ENCODE data around the gene NECTIN2.
"Not testable (repeated sequence)": the region's sequence is repeated elsewhere in the genome, so short reads cannot be mapped to it uniquely, and the experiment has no call there.

Gene NECTIN2

DNA sequence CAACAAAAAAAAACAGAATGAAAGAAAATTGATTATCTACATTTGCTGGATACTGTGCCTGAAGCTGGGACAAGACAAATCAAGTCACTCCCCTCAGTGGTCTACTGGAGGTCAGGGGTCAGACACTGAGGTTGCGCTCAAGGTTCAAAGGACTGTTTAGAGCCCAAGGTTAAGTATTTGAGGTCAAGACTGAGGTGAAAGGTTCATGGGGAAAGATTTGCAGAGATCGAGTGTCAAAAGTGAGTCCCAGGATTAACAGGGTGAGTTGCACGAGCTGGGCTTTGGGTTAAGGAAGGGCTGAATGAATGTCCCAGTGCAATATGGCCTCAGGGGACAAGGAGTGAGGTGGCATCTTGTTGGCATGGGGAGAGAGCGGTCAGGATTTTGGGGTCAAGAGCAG lies 41.6 kb downstream of the NECTIN2 start:
- Histone ChIP-seq H2BK15ac (ENCODE audit: low read depth, poor library complexity, severe bottlenecking) (no peak overlapping the region), H3K23ac (ENCODE audit: low read length in 2 of 2) (no peak overlapping the region), H3K14ac (ENCODE audit: low read length in 2 of 2) (no peak overlapping the region), H3K79me1 (replicated peaks; ENCODE audit: low read length, poor library complexity, severe bottlenecking) (peaks cover 8% of the 10 kb centered on the region), H4K91ac (ENCODE audit: low read length) (no peak overlapping the region), H3K27ac (ENCODE audit: low read length, poor library complexity, severe bottlenecking) (no peak overlapping the region), H2BK12ac (ENCODE audit: low read length in 2 of 2) (no peak overlapping the region), H3K4me3 (ENCODE audit: insufficient read depth in 1 of 2, low read depth in 1 of 2, low read length in 2 of 2) (no peak overlapping the region), H3K4me1 (ENCODE audit: control insufficient read depth, insufficient read depth, low read depth, low read length) (peaks cover 19% of the 10 kb centered on the region), H3K36me3 (ENCODE audit: control insufficient read depth in 1 of 2, insufficient read depth in 2 of 2, low read depth in 1 of 2, low read length in 2 of 2) (peaks cover 43 to 48% of the 10 kb centered on the region in 2 experiments), H3K9ac (ENCODE audit: low read length) (no peak overlapping the region), H2AK5ac (ENCODE audit: low read length, severe bottlenecking) (no peak overlapping the region), H3K27me3 (ENCODE audit: control insufficient read depth in 1 of 2, insufficient read depth in 1 of 2, low read length in 2 of 2) (no peaks in the 10 kb centered on the region), H3K4me2 (ENCODE audit: low read length, poor library complexity, severe bottlenecking) (no peak overlapping the region), H2BK5ac (ENCODE audit: low read depth, low read length, poor library complexity, severe bottlenecking) (no peak overlapping the region), H2BK120ac (ENCODE audit: low read depth, low read length) (no peak overlapping the region), H3K9me3 (ENCODE audit: control insufficient read depth, low read length) (no peaks in the 10 kb centered on the region), H3K18ac (ENCODE audit: low read depth in 1 of 2, low read length in 2 of 2) (no peak overlapping the region), H4K8ac (ENCODE audit: low read length) (no peak overlapping the region), H3K4ac (ENCODE audit: low read depth in 1 of 2, low read length in 2 of 2) (no peak overlapping the region), H2AFZ (ENCODE audit: low read depth, low read length) (no peak overlapping the region)
- 94% methylated on average over 3 of the region's 4 CpGs for WGBS
- DNase-seq = no peak

- peaks cover 19% of the 10 kb centered on the region for H3K4me1 ChIP-seq (ENCODE audit: control insufficient read depth, insufficient read depth, low read depth, low read length)
- H2BK120ac ChIP-seq (ENCODE audit: low read depth, low read length); H3K18ac ChIP-seq (ENCODE audit: low read depth in 1 of 2, low read length in 2 of 2); H3K23ac ChIP-seq (ENCODE audit: low read length in 2 of 2); H3K4ac ChIP-seq (ENCODE audit: low read depth in 1 of 2, low read length in 2 of 2); H3K14ac ChIP-seq (ENCODE audit: low read length in 2 of 2); H4K8ac ChIP-seq (ENCODE audit: low read length); H4K91ac ChIP-seq (ENCODE audit: low read length); H2BK12ac ChIP-seq (ENCODE audit: low read length in 2 of 2); H3K27ac ChIP-seq (ENCODE audit: low read length, poor library complexity, severe bottlenecking); H3K9ac ChIP-seq (ENCODE audit: low read length); DNase-seq; H3K4me2 ChIP-seq (ENCODE audit: low read length, poor library complexity, severe bottlenecking); H2AK5ac ChIP-seq (ENCODE audit: low read length, severe bottlenecking); H2BK15ac ChIP-seq (ENCODE audit: low read depth, poor library complexity, severe bottlenecking); H3K4me3 ChIP-seq (ENCODE audit: insufficient read depth in 1 of 2, low read depth in 1 of 2, low read length in 2 of 2); H2AFZ ChIP-seq (ENCODE audit: low read depth, low read length); H3K9me3 ChIP-seq (ENCODE audit: control insufficient read depth, low read length); H3K27me3 ChIP-seq (ENCODE audit: control insufficient read depth in 1 of 2, insufficient read depth in 1 of 2, low read length in 2 of 2); H2BK5ac ChIP-seq (ENCODE audit: low read depth, low read length, poor library complexity, severe bottlenecking): not testable (repeated sequence)
- peaks cover 49 to 52% of the 10 kb centered on the region in 2 experiments for H3K36me3 ChIP-seq (ENCODE audit: control insufficient read depth in 1 of 2, insufficient read depth in 2 of 2, low read depth in 1 of 2, low read length in 2 of 2)
- WGBS = over 99% methylated on average over 4 of the region's 5 CpGs
- H3K79me1 ChIP-seq (replicated peaks; ENCODE audit: low read length, poor library complexity, severe bottlenecking) = peaks cover 12% of the 10 kb centered on the region
Observed at GRCh38 chr19:44888335-44888734, 42.2 kb downstream of the NECTIN2 start.

DNA sequence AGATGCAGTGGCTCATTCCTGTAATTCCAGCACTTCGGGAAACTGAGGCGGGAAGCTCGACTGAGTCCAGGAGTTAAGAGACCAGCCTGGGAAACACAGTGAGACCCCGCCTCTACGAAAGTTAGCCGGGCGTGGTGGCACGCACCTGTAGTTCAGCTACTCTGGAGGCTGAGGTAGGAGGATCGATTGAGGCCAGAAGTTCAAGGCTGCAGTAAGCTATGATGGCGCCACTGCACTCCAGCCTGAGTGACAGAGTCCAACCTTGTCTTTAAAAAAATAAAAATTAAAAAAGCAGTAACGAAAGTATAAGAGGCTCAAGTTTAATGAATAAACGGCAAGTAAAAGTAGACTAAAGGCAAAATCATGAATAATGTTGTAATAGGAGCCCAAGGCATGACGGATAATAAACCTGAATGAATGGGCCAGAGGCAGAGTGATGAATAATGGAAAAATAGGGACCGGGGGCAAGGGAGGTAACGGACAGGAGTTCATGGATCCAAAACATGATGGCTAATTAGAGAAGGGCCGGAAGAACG lies 43.8 kb downstream of the NECTIN2 start:
- H3K4me3 ChIP-seq (ENCODE audit: insufficient read depth in 1 of 2, low read depth in 1 of 2, low read length in 2 of 2) = peak overlapping the region in 1 of 2 experiments; percentile 79
- peak overlapping the region; percentile 86 for H3K4me2 ChIP-seq (ENCODE audit: low read length, poor library complexity, severe bottlenecking)
- no peak overlapping the region for H3K14ac ChIP-seq (ENCODE audit: low read length in 2 of 2)
- H3K9me3 ChIP-seq (ENCODE audit: control insufficient read depth, low read length) = no peaks in the 10 kb centered on the region
- H2BK15ac ChIP-seq (ENCODE audit: low read depth, poor library complexity, severe bottlenecking) = no peak overlapping the region
- no peak overlapping the region for H2AK5ac ChIP-seq (ENCODE audit: low read length, severe bottlenecking)
- H3K18ac ChIP-seq (ENCODE audit: low read depth in 1 of 2, low read length in 2 of 2) = no peak overlapping the region
- peaks cover 53 to 64% of the 10 kb centered on the region in 2 experiments for H3K36me3 ChIP-seq (ENCODE audit: control insufficient read depth in 1 of 2, insufficient read depth in 2 of 2, low read depth in 1 of 2, low read length in 2 of 2)
- peak overlapping the region in 1 of 2 experiments; percentile 21 for H3K4ac ChIP-seq (ENCODE audit: low read depth in 1 of 2, low read length in 2 of 2)
- H3K23ac ChIP-seq (ENCODE audit: low read length in 2 of 2) = no peak overlapping the region
- H3K79me1 ChIP-seq (replicated peaks; ENCODE audit: low read length, poor library complexity, severe bottlenecking) = peaks cover 23% of the 10 kb centered on the region
- peak overlapping the region; percentile 93 for H3K27ac ChIP-seq (ENCODE audit: low read length, poor library complexity, severe bottlenecking)
- peaks cover 16% of the 10 kb centered on the region for H3K4me1 ChIP-seq (ENCODE audit: control insufficient read depth, insufficient read depth, low read depth, low read length)
- H2BK5ac ChIP-seq (ENCODE audit: low read depth, low read length, poor library complexity, severe bottlenecking) = no peak overlapping the region
- peak overlapping the region; percentile 93 for H3K9ac ChIP-seq (ENCODE audit: low read length)
- no peak overlapping the region for H2BK12ac ChIP-seq (ENCODE audit: low read length in 2 of 2)
- H2AFZ ChIP-seq (ENCODE audit: low read depth, low read length) = no peak overlapping the region
- no peak for DNase-seq
- no peak overlapping the region for H2BK120ac ChIP-seq (ENCODE audit: low read depth, low read length)
- H3K27me3 ChIP-seq (ENCODE audit: control insufficient read depth in 1 of 2, insufficient read depth in 1 of 2, low read length in 2 of 2) = no peaks in the 10 kb centered on the region
- H4K91ac ChIP-seq (ENCODE audit: low read length) = no peak overlapping the region
- H4K8ac ChIP-seq (ENCODE audit: low read length) = no peak overlapping the region
- 71% methylated on average over 17 of the region's 17 CpGs for WGBS

DNA sequence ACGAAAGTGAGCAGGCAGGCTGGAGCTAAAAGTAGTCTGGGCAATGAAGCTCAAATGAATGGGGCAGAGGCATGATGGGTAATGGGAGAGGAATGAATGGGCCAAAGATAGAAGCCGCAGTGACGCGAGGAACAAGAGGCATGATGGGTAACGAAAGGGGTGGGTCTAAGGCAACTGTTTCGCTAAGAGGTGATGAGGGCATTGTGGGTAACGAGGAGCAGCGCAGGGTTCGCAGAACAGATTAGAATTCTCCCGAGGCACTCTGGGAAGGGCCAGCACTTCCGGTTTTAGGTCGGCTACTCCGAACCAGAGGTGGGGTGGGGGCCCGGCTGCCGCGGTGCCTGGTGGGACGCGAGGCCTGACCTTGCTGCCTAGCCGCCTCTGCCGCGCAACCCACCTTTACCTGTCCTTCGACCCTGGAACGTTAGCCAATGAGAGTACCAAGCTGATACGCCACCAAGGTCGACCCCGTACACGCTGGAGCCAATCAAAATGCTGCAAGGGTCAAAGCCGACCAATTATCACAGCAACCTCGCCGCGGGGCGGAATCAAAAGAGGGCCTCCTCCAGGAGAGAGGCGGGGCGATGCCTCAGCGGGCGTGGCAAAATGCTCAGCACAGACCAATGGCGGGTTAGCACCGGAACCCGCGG lies 44.4 kb downstream of the NECTIN2 start:
- Histone ChIP-seq H3K4me3 (ENCODE audit: insufficient read depth in 1 of 2, low read depth in 1 of 2, low read length in 2 of 2) (peak overlapping the region; percentile 54 to 79), H2BK15ac (ENCODE audit: low read depth, poor library complexity, severe bottlenecking) (no peak overlapping the region), H3K27ac (ENCODE audit: low read length, poor library complexity, severe bottlenecking) (peak overlapping the region; percentile 93), H2BK120ac (ENCODE audit: low read depth, low read length) (no peak overlapping the region), H2AK5ac (ENCODE audit: low read length, severe bottlenecking) (no peak overlapping the region), H4K8ac (ENCODE audit: low read length) (peak overlapping the region; percentile 79), H3K23ac (ENCODE audit: low read length in 2 of 2) (no peak overlapping the region), H3K4ac (ENCODE audit: low read depth in 1 of 2, low read length in 2 of 2) (peak overlapping the region in 1 of 2 experiments; percentile 35), H3K27me3 (ENCODE audit: control insufficient read depth in 1 of 2, insufficient read depth in 1 of 2, low read length in 2 of 2) (no peaks in the 10 kb centered on the region), H4K91ac (ENCODE audit: low read length) (peak overlapping the region; percentile 87), H3K9me3 (ENCODE audit: control insufficient read depth, low read length) (no peaks in the 10 kb centered on the region), H3K18ac (ENCODE audit: low read depth in 1 of 2, low read length in 2 of 2) (peak overlapping the region in 1 of 2 experiments; percentile 91), H3K9ac (ENCODE audit: low read length) (peak overlapping the region; percentile 93), H2AFZ (ENCODE audit: low read depth, low read length) (no peak overlapping the region), H3K14ac (ENCODE audit: low read length in 2 of 2) (no peak overlapping the region), H2BK12ac (ENCODE audit: low read length in 2 of 2) (no peak overlapping the region), H2BK5ac (ENCODE audit: low read depth, low read length, poor library complexity, severe bottlenecking) (peak overlapping the region; percentile 88), H3K4me2 (ENCODE audit: low read length, poor library complexity, severe bottlenecking) (peak overlapping the region; percentile 86), H3K4me1 (ENCODE audit: control insufficient read depth, insufficient read depth, low read depth, low read length) (peaks cover 17% of the 10 kb centered on the region), H3K36me3 (ENCODE audit: control insufficient read depth in 1 of 2, insufficient read depth in 2 of 2, low read depth in 1 of 2, low read length in 2 of 2) (peaks cover 57 to 68% of the 10 kb centered on the region in 2 experiments), H3K79me1 (replicated peaks; ENCODE audit: low read length, poor library complexity, severe bottlenecking) (peaks cover 26% of the 10 kb centered on the region)
- under 1% methylated on average over 37 of the region's 40 CpGs for WGBS
- peak; percentile 100 for DNase-seq
